HG03342 (cell line): Measurements from ENCODE around the gene MOBP.

ENCODE experiments used
- ATAC-seq: cut with Tn5 transposase; IDR thresholded peaks from one replicate; pipeline ENCODE4 v1.9.1; 2021; ENCODE audit warnings: mild to moderate bottlenecking, moderate library complexity; ENCODE audit not compliant: unreplicated experiment

MOBP gene

GRCh38 chr3:39532777-39533176 lies 65.3 kb downstream of the MOBP start:
- ATAC-seq = no peak

GRCh38 chr3:39533226-39533625 lies 65.7 kb downstream of the MOBP start:
- no peak for ATAC-seq

GRCh38 chr3:39540162-39540921 lies 72.9 kb downstream of the MOBP start:
- ATAC-seq = no peak

GRCh38 chr3:39541442-39541841 lies 74.0 kb downstream of the MOBP start:
- ATAC-seq = no peak

- ATAC-seq = no peak
Observed at GRCh38 chr3:39541917-39542329, 74.4 kb downstream of the MOBP start.

- no peak for ATAC-seq
Observed at GRCh38 chr3:39542588-39542988, 75.1 kb downstream of the MOBP start.

- no peak for ATAC-seq
Observed at GRCh38 chr3:39548282-39548681, 80.8 kb downstream of the MOBP start.

- no peak for ATAC-seq
Observed at GRCh38 chr3:39550354-39551051, 83.0 kb downstream of the MOBP start.
